Keratinocyte (primary cell): Measurements from ENCODE around the gene ERBB3. TPM values are rescaled to one million over a fixed set of nuclear protein-coding genes. Genes with fewer than 3 reads are reported as not detected.

Source experiments
- DNase-seq: peaks from one replicate; pipeline ENCODE4 v3.0.0-alpha.2; 2011; ENCODE audit warnings: low read depth, missing footprints, low spot score
- FAIRE-seq: peaks from 2 replicates; lab custom pipeline; 2011; peaks lifted over from hg19 to GRCh38; lab: Jason Lieb, UNC
- H2AFZ ChIP-seq: 2 replicates; pipeline ENCODE4 v1.6.0; 2012; ENCODE audit warnings: low read length, control low read depth, inconsistent platforms; ENCODE audit not compliant: control insufficient read depth
- H3K27ac ChIP-seq: 2 replicates; pipeline ENCODE4 v1.5.1; 2011; ENCODE audit warnings: low read length; ENCODE audit not compliant: control insufficient read depth, insufficient read depth
- H3K27me3 ChIP-seq: 3 replicates; pipeline ENCODE4 v1.6.0; 2011; ENCODE audit warnings: low read length; ENCODE audit not compliant: control insufficient read depth, insufficient read depth; ENCODE audit errors: extremely low read depth
- H3K36me3 ChIP-seq, 2 experiments: 2 replicates in 1 of 2; 3 replicates in 1 of 2; pipeline ENCODE4 v1.5.1; 2011; ENCODE audit warnings: low read length in 2 of 2, mild to moderate bottlenecking in 1 of 2; ENCODE audit not compliant: control insufficient read depth in 2 of 2, insufficient read depth in 2 of 2; ENCODE audit errors: extremely low read depth in 1 of 2
- H3K4me1 ChIP-seq: 3 replicates; pipeline ENCODE4 v1.5.1; 2011; ENCODE audit warnings: low read length; ENCODE audit not compliant: control insufficient read depth, insufficient read depth; ENCODE audit errors: extremely low read depth
- H3K4me2 ChIP-seq: 3 replicates; pipeline ENCODE4 v1.6.0; 2011; ENCODE audit warnings: low read depth, low read length; ENCODE audit not compliant: control insufficient read depth, insufficient read depth; ENCODE audit errors: extremely low read depth
- H3K4me3 ChIP-seq, 3 experiments: fragments of 200-600 bp in 1 of 3; sonication (generic) in 1 of 3; 2 replicates in 2 of 3; 3 replicates in 1 of 3; pipeline ENCODE4 v1.5.1; 2011 to 2016; ENCODE audit warnings: low read length in 3 of 3, mild to moderate bottlenecking in 3 of 3, control low read depth in 2 of 3, inconsistent platforms in 1 of 3, low read depth in 1 of 3, mixed read lengths in 1 of 3, mixed run types in 1 of 3, moderate library complexity in 1 of 3; ENCODE audit not compliant: control insufficient read depth in 2 of 3, insufficient read depth in 2 of 3; ENCODE audit errors: extremely low read depth in 1 of 3
- H3K79me2 ChIP-seq: 2 replicates; pipeline ENCODE4 v1.6.0; 2012; ENCODE audit warnings: low read length; ENCODE audit not compliant: control insufficient read depth, insufficient read depth
- H3K9ac ChIP-seq: 3 replicates; pipeline ENCODE4 v1.6.0; 2011; ENCODE audit warnings: low read length; ENCODE audit not compliant: control insufficient read depth, insufficient read depth; ENCODE audit errors: extremely low read depth
- H3K9me1 ChIP-seq: 3 replicates; pipeline ENCODE4 v1.6.0; 2011; ENCODE audit warnings: low read length; ENCODE audit not compliant: control insufficient read depth, insufficient read depth; ENCODE audit errors: extremely low read depth
- H3K9me3 ChIP-seq: 2 replicates; pipeline ENCODE4 v1.5.1; 2012; ENCODE audit warnings: low read depth, low read length; ENCODE audit not compliant: control insufficient read depth
- H4K20me1 ChIP-seq: 3 replicates; pipeline ENCODE4 v1.6.0; 2011; ENCODE audit warnings: low read length; ENCODE audit not compliant: control insufficient read depth, insufficient read depth; ENCODE audit errors: extremely low read depth
- EZH2 ChIP-seq: IDR thresholded peaks from one replicate; pipeline ENCODE4 v1.6.1; 2012; ENCODE audit warnings: inconsistent platforms, mild to moderate bottlenecking, low read length, moderate library complexity
- dilution Hi-C: fragments of 300-500 bp; cut with MboI; formaldehyde crosslinking; loops from one replicate; pipeline ENCODE4 v1.7.0; 2020; ENCODE audit warnings: low sequenced_read_pairs; ENCODE audit not compliant: extremely low pct_ligation_motif_present
- polyA plus RNA-seq, 5 experiments: library from polyadenylated mRNA; depleted of rRNA in 3 of 5; stranded (reverse) in 3 of 5; stranded (forward) in 1 of 5; unstranded in 1 of 5; fragments of >200 nt; gene quantifications; 1 replicate in 1 of 5; 2 replicates in 3 of 5; 3 replicates in 1 of 5; pipeline versions ENCODE4 v1.2.1 to v1.2.3, GENCODE V29; 2011 to 2012; ENCODE audit warnings: missing spikeins in 2 of 5, low read depth in 1 of 5, low replicate concordance in 1 of 5
- TF ChIP-seq, protein P1 (sequence below), 3 experiments: IDR thresholded peaks in 1 of 3; conservative IDR thresholded peaks in 1 of 3; optimal IDR thresholded peaks in 1 of 3; 2 replicates in 2 of 3; 3 replicates in 1 of 3; pipeline versions ENCODE3 to v1.5.1; 2011; ENCODE audit warnings: low read length in 3 of 3, mild to moderate bottlenecking in 3 of 3, moderate library complexity in 2 of 3, control low read depth in 1 of 3, inconsistent platforms in 1 of 3; ENCODE audit not compliant: insufficient read depth in 2 of 3; ENCODE audit errors: extremely low read depth in 1 of 3

Gene ERBB3
- polyA plus RNA-seq, 1 donor (not counting 4 experiments of a cell fraction or from before 2014, with no cell fraction given), result 16.4 TPM

DNA sequence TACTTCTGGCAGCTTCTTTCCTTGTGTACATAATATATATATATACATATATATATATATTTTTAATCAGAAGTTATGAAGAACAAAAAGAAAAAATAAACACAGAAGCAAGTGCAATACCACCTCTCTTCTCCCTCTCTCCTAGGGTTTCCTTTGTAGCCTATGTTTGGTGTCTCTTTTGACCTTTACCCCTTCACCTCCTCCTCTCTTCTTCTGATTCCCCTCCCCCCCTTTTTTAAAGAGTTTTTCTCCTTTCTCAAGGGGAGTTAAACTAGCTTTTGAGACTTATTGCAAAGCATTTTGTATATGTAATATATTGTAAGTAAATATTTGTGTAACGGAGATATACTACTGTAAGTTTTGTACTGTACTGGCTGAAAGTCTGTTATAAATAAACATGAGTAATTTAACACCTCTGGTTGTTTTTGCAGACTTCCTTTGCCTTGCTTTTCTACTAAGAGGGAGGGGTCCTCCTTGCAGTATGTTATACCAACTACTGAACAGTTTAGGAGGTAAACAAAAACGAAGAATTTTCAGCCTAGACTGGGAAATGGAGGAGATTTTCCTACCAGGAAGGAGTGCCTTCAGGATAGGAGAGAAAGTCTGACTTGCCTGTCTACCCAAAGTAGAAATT lies 41.8 kb upstream of the ERBB3 start:
- FAIRE-seq, result no peak
- dilution Hi-C loops, result no loop called here
- peaks cover 3 to 5% of the 10 kb centered on the region in 2 experiments for H3K36me3 ChIP-seq

GRCh38 chr12:56040151-56040550 lies 39.8 kb upstream of the ERBB3 start:
- dilution Hi-C loops, result no loop called here
- no peak overlapping the region for H3K9ac ChIP-seq

More for the DNA sequence above, 41.8 kb upstream of the ERBB3 start:
- H3K9me3 ChIP-seq, result no peaks in the 10 kb centered on the region
- no peak for DNase-seq
- no peak overlapping the region for H3K27ac ChIP-seq
- H3K4me1 ChIP-seq, result peaks cover 11% of the 10 kb centered on the region
- no peaks in the 10 kb centered on the region for H3K9me1 ChIP-seq
- TF ChIP-seq EZH2, result no peak
- TF ChIP-seq, protein P1, sequence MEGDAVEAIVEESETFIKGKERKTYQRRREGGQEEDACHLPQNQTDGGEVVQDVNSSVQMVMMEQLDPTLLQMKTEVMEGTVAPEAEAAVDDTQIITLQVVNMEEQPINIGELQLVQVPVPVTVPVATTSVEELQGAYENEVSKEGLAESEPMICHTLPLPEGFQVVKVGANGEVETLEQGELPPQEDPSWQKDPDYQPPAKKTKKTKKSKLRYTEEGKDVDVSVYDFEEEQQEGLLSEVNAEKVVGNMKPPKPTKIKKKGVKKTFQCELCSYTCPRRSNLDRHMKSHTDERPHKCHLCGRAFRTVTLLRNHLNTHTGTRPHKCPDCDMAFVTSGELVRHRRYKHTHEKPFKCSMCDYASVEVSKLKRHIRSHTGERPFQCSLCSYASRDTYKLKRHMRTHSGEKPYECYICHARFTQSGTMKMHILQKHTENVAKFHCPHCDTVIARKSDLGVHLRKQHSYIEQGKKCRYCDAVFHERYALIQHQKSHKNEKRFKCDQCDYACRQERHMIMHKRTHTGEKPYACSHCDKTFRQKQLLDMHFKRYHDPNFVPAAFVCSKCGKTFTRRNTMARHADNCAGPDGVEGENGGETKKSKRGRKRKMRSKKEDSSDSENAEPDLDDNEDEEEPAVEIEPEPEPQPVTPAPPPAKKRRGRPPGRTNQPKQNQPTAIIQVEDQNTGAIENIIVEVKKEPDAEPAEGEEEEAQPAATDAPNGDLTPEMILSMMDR (optimal IDR thresholded peaks at IDR 0.05 in 1 of 3, IDR thresholded peaks at IDR 0.05 in 1 of 3, conservative IDR thresholded peaks at IDR 0.05 in 1 of 3; ENCODE audit: extremely low read depth in 1 of 3, insufficient read depth in 2 of 3, low read length in 3 of 3), result no peak
- H2AFZ ChIP-seq, result no peak overlapping the region
- H4K20me1 ChIP-seq, result peaks cover 2% of the 10 kb centered on the region
- no peak overlapping the region for H3K4me2 ChIP-seq
- H3K9ac ChIP-seq, result no peak overlapping the region
- H3K27me3 ChIP-seq, result no peaks in the 10 kb centered on the region
- peaks cover 14% of the 10 kb centered on the region for H3K79me2 ChIP-seq
- H3K4me3 ChIP-seq, result no peak overlapping the region

More at GRCh38 chr12:56040151-56040550, 39.8 kb upstream of the ERBB3 start:
- Histone ChIP-seq H3K4me2 (no peak overlapping the region), H3K4me3 (no peak overlapping the region), H3K9me1 (no peaks in the 10 kb centered on the region), H3K79me2 (peaks cover 22% of the 10 kb centered on the region), H4K20me1 (peaks cover 2% of the 10 kb centered on the region), H3K36me3 (peaks cover 8 to 18% of the 10 kb centered on the region in 2 experiments), H3K9me3 (no peaks in the 10 kb centered on the region), H3K27me3 (no peaks in the 10 kb centered on the region), H2AFZ (no peak overlapping the region), H3K4me1 (peaks cover 18% of the 10 kb centered on the region), H3K27ac (no peak overlapping the region)
- TF ChIP-seq, protein P1 (optimal IDR thresholded peaks at IDR 0.05 in 1 of 3, IDR thresholded peaks at IDR 0.05 in 1 of 3, conservative IDR thresholded peaks at IDR 0.05 in 1 of 3; ENCODE audit: extremely low read depth in 1 of 3, insufficient read depth in 2 of 3, low read length in 3 of 3), result no peak
- no peak for TF ChIP-seq EZH2
- DNase-seq (no peak), FAIRE-seq (no peak)
